Gastroesophageal sphincter (tissue), 3 donors: ENCODE results near the gene EML1.

Source experiments
- POLR2A ChIP-seq, 2 donors: fragments of 450-650 bp; IDR thresholded peaks; one replicate each; pipeline ENCODE4 v1.6.1; 2017; ENCODE audit warnings: antibody characterized with exemption in 2 of 2, mild to moderate bottlenecking in 2 of 2, moderate library complexity in 1 of 2
- POLR2AphosphoS5 ChIP-seq: sonication (generic); formaldehyde crosslinking; IDR thresholded peaks from one replicate; pipeline ENCODE4 v1.6.1; 2017; ENCODE audit warnings: antibody characterized with exemption
- TF ChIP-seq, protein P1 (sequence below), 4 experiments: fragments of 200-600 bp in 2 of 4; fragments of 450-650 bp in 2 of 4; sonication (generic) in 1 of 4; IDR thresholded peaks; one replicate each; pipeline ENCODE4 v1.5.1; 2017 to 2019; ENCODE audit warnings: antibody characterized with exemption in 4 of 4, mild to moderate bottlenecking in 2 of 4, moderate library complexity in 2 of 4

- TF ChIP-seq, protein P1, sequence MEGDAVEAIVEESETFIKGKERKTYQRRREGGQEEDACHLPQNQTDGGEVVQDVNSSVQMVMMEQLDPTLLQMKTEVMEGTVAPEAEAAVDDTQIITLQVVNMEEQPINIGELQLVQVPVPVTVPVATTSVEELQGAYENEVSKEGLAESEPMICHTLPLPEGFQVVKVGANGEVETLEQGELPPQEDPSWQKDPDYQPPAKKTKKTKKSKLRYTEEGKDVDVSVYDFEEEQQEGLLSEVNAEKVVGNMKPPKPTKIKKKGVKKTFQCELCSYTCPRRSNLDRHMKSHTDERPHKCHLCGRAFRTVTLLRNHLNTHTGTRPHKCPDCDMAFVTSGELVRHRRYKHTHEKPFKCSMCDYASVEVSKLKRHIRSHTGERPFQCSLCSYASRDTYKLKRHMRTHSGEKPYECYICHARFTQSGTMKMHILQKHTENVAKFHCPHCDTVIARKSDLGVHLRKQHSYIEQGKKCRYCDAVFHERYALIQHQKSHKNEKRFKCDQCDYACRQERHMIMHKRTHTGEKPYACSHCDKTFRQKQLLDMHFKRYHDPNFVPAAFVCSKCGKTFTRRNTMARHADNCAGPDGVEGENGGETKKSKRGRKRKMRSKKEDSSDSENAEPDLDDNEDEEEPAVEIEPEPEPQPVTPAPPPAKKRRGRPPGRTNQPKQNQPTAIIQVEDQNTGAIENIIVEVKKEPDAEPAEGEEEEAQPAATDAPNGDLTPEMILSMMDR (IDR thresholded peaks at IDR 0.05) = no peak
- TF ChIP-seq POLR2A (IDR thresholded peaks at IDR 0.05) (no peak), POLR2AphosphoS5 (no peak)
Measured at GRCh38 chr14:99883866-99884650, 90.8 kb downstream of the EML1 start.
